GM18517 (cell line): ENCODE measurements around the gene MYO5A.
"Not testable (repeated sequence)": the region's sequence is repeated elsewhere in the genome, so short reads cannot be mapped to it uniquely, and the experiment has no call there.

Source experiments
- ATAC-seq: cut with Tn5 transposase; IDR thresholded peaks from one replicate; pipeline ENCODE4 v1.9.1; 2021; ENCODE audit warnings: mild to moderate bottlenecking, moderate library complexity; ENCODE audit not compliant: unreplicated experiment

The MYO5A gene

DNA sequence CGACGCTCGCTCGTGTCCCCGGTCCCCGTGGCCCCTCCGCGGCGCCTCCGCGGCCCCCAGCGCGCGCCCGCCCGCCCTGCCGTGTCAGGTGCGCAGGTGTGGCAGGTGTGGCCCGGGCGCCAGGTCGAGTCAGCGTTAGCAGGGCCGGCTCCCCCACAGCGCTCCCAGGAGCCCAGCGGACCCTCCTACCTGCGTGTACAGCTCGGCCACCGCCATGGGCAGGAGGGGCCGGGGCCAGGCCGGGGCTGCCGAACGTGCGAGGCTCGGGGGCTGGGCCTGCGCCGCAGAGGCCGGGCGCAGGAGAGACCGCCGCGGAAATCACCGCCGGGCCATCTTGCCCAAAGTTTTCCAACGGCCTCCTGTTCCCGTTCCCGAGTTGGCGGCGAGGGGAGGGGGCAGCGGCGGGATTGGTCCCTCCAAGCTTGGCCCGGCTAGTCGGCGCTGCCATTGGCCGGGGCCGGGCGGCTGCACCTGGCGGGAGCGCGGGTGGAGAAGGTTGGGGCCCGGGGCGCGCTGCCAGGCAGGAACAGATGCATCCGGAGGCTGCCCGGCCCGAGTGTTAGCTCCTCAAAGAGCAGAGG, 233.2 kb downstream of the MYO5A start, which contains the start of gene MYO5C:
TSS of gene MYO5C (minus strand) at position 384 of the 581 bp plus-strand sequence. CDS start at position 216, 168 bp downstream.
- no peak for ATAC-seq

DNA sequence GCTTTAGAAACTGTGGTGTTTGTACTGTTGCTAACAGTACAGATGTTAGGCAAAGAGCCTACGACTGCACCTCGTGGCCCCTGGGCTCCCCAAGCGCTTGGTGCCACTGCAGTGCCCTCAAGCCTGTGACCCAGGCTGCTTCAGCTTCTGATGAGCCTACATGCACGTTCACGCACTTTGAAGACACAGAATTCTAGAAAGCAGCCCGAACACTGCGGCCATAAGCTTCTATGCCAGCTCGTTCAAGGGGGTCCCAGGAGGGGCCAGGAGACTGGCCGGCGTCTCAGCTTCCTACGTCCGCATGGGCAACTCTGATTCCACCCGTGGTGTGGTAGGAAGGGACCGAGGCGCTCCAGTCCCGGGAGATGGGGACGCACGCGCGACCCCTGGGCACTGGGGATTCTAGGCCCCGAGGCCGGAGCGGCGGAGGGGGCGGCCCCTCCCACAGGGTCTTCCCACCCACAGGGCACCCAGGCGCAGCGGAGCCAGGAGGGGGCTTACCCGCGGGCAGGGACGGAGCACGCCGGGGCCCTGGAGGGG, 233.7 kb downstream of the MYO5A start:
- ATAC-seq, result no peak

DNA sequence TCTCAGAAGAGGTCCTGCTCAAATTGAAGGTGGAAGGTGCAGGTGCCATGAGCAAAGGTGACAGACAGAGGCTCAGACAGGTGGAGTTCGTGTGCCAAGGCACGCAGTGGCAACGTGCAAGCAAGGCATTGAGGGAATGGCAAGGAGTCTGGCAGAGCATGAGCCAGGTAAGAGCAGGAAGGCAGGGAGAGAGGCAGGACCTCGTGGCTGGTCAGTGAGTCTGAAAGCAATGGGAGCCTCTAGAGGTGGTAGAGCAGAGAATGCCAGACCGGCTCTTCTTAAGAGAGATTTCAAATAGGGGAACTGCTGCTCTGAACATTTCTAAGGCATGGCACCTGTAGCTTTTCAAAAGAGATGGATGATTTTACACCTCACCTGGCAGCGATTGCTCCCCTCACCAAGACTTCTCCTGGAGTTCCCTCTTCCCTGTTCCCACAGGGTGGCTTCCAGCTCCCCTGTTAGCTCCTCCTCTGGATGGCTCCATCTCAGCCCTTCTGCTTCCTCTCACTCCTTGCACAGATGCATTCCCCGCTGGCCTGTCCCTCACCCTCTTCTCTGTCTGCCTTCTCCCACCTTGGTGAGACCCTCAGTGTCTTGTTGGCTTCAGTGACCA, 235.8 kb downstream of the MYO5A start:
- ATAC-seq, result no peak

DNA sequence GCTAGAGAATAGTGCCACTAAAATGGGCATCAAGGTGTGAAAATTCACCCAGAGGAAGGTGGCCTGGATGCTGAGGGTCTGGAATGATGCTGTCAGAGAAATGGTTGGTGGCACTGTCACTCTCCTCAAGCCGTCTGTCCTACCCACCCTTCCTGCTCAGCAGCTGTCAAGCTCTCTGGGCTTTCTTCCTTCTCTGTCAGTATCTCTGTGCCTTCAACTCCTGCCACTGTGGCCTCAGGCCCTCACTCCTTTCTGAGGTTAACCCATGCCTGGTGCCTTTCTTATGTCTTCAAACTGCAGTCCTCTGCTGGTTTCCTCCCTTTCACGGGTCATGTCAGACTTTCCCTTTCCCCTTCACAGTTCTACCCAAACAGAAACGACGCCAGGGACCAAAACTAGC, 237.5 kb downstream of the MYO5A start:
- ATAC-seq, result peak; percentile 46

DNA sequence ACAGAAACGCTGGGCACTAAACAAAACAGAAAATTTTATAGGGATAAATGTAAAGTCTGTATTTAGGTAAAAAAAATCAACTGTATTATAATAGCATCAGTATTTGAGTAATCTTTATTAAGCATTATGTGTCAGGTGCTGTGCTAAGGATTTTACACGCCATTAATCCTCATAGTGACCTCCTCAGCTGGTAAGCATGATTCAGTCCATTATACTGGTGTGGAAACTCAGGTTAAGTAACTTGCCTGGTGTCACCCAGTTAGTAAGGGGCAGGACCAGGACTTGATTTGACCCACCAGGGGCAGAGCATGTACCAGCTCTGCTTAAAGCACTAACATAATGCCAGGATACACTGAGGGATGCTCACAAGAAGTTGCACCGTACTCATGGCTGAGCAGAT, 237.9 kb downstream of the MYO5A start:
- peak; percentile 20 for ATAC-seq

DNA sequence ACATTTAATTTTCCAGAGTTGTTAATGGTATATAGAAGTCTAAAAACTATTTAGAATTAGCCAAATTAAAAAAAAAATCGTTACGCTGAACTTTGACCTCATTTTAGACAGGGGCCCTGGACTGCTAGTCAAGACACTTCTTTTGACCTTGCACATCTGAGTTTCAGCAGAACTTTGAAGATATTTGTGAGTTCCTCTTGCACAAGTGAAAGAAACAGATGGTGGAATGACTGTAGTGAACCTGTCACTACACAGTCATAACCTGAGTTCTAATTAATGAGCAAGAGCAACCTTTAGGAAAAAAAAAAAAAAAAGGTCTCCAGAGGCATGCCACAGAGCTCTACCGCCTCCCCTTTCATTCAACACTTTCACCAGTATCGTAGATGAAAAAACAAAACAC, 238.4 kb downstream of the MYO5A start:
- peak; percentile 54 for ATAC-seq

DNA sequence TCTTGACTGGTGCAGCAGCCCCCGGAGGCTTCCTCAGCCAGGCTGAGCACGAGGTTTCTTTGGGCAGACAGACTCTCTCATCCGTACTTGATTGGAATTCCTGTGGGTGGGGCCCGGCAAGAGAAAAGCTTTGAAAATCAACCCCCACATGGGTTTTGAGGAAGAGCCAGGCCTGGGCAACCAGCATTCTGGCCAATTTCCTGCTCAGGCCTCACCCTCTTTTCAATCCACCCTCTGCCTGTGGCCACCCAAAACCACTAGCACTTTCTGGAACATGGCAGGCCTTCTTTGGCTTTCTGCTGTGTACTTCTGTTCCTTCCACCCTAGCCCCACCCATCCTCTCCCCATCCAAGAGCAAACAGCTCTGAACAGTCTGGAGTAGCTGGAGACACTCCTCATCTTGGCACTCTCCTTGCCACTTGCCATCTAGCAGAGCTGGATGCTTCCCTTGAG, 239.0 kb downstream of the MYO5A start:
- no peak for ATAC-seq

DNA sequence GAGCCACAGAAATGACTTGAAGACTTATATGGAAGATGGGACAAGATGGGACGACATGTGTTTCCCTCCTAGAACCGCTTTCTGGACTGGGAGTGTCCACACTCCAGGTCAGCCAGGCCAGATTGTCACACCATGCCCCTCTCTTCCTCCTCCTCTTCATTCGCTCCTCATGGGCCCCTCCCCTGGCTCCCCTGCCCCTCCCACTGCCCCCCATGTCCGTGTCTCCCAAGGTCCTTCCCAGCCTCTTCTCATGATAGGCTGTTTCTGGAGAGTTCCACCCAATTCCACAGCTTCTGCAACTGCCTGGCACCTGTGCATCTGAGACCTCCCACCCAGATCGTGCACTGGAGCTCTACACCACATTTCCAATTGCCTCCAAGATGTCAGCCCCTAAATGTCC, 239.7 kb downstream of the MYO5A start:
- ATAC-seq, result no peak

DNA sequence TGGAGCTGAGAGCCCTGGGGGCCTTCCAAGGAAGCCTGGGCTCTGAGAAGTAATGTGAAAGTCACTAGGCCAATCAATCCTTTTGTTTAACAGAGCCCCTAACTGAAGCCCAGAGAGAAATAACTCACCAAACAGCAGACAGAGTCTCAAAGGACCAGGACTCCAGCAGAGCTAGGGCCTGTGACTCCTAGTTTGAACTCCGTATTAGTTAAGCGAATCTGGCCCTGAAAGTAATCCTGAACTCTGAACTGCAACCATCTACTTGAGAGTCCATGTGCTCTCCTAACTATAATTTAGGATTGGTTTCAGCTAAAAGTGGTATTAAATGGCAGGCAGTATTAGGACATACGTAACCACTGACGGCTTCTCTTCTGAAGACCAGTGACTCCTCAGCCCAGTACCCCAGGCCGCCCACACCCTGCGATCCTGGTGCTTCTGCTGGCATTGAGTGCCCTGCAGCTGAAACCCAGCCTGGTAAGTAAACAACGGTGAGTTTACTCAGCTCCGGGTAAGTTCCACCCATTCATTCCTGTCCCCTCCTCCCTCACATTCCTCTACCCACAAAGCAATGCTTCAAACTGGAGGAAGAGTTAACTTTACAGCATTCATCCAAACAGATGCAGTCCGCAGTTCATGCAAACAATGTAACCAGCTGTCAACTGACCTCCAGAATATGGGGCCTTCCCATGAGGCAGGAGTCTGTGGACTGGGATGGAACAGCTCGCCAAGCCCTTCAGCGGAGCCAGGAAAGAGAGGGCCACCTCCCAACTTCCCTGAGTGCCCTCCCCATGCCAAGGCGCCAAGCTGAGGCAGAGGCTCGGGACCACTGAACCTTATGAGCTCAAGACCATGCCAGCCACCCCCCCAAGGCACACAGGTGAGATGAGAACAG, 240.4 kb downstream of the MYO5A start:
- ATAC-seq, result no peak

DNA sequence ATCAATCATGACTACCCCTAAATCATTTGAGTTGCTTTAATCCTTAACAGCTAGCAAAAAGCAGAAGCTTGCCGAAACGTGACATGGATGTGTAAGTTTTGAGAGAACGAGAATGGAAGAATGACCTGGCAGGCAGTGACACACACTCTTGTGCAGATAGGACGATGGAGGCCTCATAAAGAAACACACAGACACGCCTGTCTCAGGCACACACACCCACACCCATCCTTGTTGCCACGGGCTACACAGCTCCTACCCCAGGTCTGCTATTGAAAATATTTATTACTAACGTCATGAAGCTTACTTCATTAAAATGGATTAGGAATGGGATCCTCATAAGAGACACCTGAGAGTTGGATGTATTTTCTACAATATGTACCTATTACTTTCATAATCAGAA, 241.6 kb downstream of the MYO5A start:
- ATAC-seq, result no peak

DNA sequence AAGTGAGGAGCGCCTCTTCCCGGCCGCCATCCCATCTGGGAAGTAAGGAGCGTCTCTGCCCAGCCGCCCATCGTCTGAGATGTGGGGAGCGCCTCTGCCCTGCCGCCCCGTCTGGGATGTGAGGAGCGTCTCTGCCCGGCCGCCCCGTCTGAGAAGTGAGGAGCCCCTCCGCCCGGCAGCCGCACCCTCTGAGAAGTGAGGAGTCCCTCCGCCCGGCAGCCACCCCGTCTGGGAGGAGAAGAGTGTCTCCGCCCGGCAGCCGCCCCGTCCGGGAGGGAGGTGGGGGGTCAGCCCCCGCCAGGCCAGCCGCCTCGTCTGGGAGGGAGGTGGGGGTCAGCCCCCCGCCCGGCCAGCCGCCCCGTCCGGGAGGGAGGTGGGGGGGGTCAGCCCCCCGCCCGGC, 242.7 kb downstream of the MYO5A start:
- not testable (repeated sequence) for ATAC-seq

DNA sequence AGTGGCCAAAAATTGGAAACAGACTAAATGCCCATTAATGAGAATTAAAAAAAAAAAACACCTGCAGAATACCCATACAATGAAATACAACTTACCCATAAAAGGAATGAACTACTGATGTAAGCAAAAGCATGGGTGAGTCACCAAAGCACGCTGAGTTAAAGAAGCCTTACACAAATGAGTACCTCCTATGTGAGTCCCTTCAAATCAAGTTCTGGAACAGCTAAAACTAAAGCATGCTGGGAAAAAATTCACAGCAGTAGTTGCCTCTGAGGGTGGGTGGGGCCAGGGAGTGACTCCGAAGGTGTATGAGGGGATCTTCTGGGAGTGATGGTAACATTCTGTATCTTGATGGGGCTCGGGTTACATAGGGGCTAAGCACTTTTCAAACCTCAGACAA, 244.5 kb downstream of the MYO5A start:
- ATAC-seq, result no peak

DNA sequence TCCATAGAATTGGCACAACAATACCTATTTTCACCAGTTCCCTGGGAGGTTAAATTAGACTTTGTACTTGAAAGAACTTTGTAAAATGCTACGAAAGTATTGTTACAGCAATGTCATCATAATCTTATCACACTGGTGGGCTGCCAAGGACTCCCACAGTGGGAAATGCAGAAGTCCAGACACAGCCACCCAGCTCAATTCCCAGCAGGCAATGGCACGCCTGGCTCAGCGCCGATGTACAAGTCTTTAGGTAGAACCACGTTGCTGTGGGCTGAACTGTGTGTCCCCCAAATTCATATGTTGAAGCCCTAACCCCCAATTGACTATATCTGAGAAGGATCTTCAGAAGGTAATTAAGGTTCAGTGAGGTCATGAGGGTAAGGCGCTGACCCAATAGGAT, 245.4 kb downstream of the MYO5A start:
- ATAC-seq, result no peak

DNA sequence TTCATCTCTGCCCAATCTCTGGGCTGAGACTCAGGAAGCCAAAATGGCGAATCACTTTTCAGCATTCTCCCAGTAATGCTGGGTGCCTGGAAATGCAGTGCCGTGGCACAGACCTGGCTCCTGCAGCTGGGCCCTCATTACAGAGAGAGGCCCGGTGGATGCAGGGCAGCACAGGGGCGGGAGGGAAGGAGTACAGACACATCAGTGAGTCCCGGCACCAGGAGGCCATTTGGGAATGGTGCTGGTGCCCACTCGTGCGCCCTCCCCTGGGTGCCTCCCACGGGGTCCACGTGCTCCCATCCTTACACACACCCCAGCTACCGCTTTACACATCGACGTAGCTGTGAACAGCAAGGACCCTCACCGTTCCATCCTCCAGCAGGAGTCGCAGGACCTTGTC, 246.3 kb downstream of the MYO5A start:
- no peak for ATAC-seq

DNA sequence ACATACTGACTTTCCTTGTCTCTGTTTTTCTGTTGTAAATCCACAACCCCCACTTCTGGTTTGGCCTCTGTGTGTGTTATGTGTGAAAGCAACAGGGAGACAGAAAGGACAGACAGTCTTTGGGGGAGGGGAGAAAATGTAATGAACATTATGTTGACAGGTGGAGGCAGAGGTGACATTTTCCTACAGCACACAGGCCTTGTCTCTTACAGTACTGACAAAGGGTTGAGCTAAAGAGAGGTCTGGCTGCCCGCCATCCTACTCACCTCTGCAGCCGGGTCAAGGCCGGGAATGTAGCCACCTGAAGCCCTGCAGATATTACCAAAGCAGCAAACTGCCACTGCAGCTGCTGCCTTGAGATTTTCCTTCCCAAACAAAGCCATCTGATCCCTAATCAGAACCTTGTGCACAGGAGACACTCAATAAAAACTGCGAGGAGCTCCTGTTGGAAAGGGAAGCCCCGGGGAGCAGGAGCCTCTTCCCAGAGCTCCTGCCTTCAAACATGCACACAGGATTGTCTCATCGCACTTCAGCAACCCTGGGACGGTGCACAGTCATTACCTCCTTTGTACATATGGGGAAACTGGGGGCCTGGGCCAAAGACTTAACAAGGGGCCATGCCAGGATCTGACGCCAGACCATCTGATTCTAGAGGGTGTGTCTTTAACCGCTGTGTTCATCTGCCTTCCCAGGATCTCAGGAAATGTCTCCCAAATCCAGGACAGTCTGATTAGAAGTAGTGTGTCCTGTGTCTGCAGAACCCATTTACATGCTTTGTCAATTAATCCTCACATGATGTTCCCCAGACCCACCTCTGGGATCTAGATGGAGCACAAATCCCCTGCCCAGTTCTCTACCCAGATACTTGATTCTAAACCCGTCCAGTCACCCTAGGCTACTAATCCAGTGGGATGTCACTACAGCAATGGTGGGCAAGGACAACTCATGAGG, 247.3 kb downstream of the MYO5A start:
- ATAC-seq, result no peak

DNA sequence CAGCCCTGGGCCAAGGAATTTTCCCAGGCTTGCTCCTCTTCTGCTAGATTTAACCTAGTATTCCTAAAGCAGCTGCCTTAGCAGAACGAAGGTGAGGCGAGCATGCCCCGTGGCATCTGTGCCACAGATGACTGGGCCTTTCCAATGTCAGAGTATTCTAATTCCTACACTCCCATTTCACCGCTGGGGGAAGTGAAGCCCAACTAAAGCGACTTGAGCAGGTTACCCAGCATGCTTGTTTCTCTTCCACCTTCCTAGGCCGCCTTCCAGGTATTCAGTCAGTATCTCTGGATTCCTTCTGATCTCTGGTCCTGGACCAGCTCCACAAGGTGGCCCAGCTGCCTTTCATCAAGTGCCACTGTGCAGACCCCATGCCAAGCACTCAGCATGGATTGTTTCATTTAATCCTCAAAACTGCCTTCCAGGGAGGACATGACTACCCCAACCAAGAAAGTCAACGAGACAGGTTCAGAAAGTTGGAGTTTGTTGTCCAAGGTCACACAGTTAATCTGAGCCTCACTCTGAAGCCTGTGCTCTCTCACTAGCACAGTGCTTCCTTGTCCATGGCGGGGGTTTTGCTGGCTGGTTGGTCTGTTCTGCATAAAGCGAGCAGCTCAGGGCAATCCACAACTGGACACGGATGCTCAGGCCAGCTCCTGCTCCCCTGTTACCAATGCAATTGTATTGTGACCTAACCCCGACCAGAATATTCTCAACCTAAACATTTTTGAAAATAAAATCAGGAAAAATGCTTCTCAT, 248.2 kb downstream of the MYO5A start:
- ATAC-seq, result no peak

DNA sequence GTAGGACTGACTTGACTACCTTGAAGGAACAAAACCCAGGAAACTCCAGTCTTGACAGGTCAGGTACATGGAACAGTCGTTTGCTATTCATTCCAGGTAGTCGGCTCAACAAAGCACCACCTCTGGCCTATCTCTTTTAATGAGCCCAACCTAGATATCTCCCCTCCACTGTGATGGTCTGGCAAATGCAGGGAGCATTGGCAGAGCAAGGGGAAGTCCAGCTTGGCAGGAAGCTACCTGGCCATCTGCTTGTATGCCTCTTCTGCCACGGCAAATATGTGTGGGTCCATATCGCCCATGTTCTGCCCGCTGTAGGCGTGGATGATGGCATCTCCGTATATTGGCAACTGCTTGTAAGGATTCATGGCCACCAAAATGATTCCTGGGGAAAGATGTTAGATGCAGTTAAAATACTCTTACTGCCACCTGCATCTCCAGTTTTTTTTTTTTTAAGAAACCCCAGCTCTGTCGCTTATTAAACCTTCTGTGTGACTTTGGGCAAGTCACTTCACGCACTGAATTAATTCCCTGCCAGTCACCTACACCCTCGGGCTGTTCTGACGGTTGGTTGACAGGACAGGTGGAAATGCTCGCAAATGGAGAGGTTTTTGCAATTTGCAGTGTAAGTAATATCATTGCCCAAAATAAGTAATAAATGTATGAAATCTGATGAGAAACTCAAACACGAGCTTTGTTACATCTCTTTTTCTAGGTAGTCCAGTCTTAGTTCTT, 249.9 kb downstream of the MYO5A start:
- ATAC-seq, result no peak

DNA sequence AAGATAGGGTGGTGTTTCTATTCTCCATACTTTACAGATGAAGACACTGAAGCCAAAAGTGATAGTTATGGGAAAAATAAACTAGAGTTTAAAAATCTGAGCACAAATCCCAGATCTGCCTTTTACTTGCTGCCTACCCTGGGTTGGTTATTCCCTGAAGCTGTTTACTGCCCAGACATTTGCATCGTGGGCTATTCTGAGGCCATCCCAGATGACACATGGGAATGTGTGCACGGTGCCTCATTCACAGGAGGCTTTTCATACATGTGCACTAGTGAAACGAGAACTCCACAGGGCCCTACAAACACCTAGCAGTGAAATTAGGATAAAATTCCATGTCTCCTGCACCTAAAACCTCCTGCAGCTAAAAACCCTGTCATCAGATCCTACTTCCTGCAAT, 250.5 kb downstream of the MYO5A start:
- ATAC-seq, result no peak

DNA sequence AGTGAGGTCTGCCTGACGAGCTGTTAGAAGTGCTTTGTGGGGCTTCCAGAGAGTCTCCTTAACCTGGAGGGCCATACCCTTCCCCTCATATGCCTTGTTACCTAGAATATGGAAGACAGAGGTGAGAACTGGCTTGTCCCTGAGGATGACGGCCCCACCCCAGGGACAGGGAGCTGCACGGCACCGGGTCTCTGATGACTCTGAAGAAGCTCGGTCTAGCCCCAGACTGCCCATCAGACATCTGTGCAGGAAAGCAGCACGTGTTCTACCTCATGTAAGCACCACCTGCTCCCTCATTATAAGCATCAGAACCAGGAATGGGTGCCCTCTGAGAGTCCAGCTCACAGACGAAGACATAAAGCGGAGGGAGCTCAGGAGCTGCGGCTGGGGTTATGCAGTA, 251.1 kb downstream of the MYO5A start:
- ATAC-seq, result no peak
